22Rv1 (cell line): Measurements from ENCODE around the gene SMCO2.

Source experiments
- CTCF ChIP-seq: fragments of 450-650 bp; IDR thresholded peaks from 2 replicates; pipeline ENCODE4 v1.5.1; 2017; ENCODE audit warnings: mild to moderate bottlenecking
- ZFX ChIP-seq: fragments of 450-650 bp; IDR thresholded peaks from 2 replicates; pipeline ENCODE4 v1.6.1; 2017; ENCODE audit warnings: antibody characterized with exemption, borderline replicate concordance

- no peak for TF ChIP-seq CTCF
- no peak for TF ChIP-seq ZFX
These were observed 18.7 kb upstream of the SMCO2 start for GRCh38 chr12:27427824-27428223.
